MCF 10A (cell line): Measurements from ENCODE around the gene ROBO2. TPM values are rescaled to one million over a fixed set of nuclear protein-coding genes. Genes with fewer than 3 reads are reported as not detected.

Experiments
- BruUV-seq: library from RNA; stranded (reverse); fragments of 400-500 nt; replicated peaks from 2 replicates; lab custom pipeline; 2021; lab: Mats Ljungman, UMichigan
- CTCF ChIA-PET: fragments of 300-600 bp; sonication (Branson Sonifier 250); formaldehyde crosslinking; extraction: SDS; loops from one replicate; lab custom pipeline; 2021; ENCODE audit warnings: antibody characterized with exemption, inconsistent platforms; lab: Yijun Ruan, JAX
- POLR2A ChIA-PET: fragments of 300-600, 350-650 bp; sonication (Branson Sonifier 250); formaldehyde crosslinking; extraction: SDS; loops from one replicate; lab custom pipeline; 2020; ENCODE audit warnings: antibody characterized with exemption, inconsistent platforms; lab: Yijun Ruan, JAX
- DNase-seq: peaks from one replicate; pipeline ENCODE4 v3.0.0-alpha.2; 2018; ENCODE audit not compliant: unreplicated experiment
- H3K27ac Mint-ChIP-seq: one replicate; pipeline ENCODE4 v1.8.0; 2022; ENCODE audit warnings: mild to moderate bottlenecking, low read depth, mixed read lengths; ENCODE audit not compliant: unreplicated experiment
- H3K27me3 Mint-ChIP-seq: one replicate; pipeline ENCODE4 v1.8.0; 2022; ENCODE audit warnings: mixed read lengths; ENCODE audit not compliant: insufficient read depth, unreplicated experiment
- H3K36me3 Mint-ChIP-seq: one replicate; pipeline ENCODE4 v1.8.0; 2022; ENCODE audit warnings: mild to moderate bottlenecking, moderate library complexity, mixed read lengths; ENCODE audit not compliant: insufficient read depth, unreplicated experiment
- H3K4me1 Mint-ChIP-seq: one replicate; pipeline ENCODE4 v1.8.0; 2022; ENCODE audit warnings: mixed read lengths; ENCODE audit not compliant: insufficient read depth, unreplicated experiment
- H3K4me3 Mint-ChIP-seq: one replicate; pipeline ENCODE4 v1.8.0; 2022; ENCODE audit warnings: mild to moderate bottlenecking, moderate library complexity, mixed read lengths; ENCODE audit not compliant: unreplicated experiment
- H3K9me3 Mint-ChIP-seq: one replicate; pipeline ENCODE4 v1.8.0; 2022; ENCODE audit warnings: mixed read lengths; ENCODE audit not compliant: unreplicated experiment
- intact Hi-C: fragments of 100-400 bp; cut with micrococcal nuclease; formaldehyde crosslinking; loops from 2 replicates; pipeline ENCODE4 v1.14.1; 2022
- total RNA-seq: library from RNA; stranded (reverse); gene quantifications from 2 replicates; pipeline ENCODE4 v1.2.3, GENCODE V29; 2022
- TF ChIP-seq, protein P1 (sequence below): fragments of 200-600 bp; IDR thresholded peaks from one replicate; pipeline ENCODE4 v1.8.0; 2022; ENCODE audit warnings: antibody characterized with exemption, mild to moderate bottlenecking; ENCODE audit not compliant: unreplicated experiment

Gene ROBO2
- total RNA-seq, 1 experiment from 2014 or later, result not detected

- no peaks in the 10 kb centered on the region for H3K4me1 Mint-ChIP-seq
- ChIA-PET CTCF (interaction anchor here (0.6 kb wide), 2 partner anchors 9 to 902 kb away, joined by 3 to 5 read pairs; no protein-coding TSS in a partner anchor), POLR2A (no interaction called here)
- peaks cover 94% of the 10 kb centered on the region for H3K27me3 Mint-ChIP-seq
- no TSS peak for BruUV-seq
- H3K27ac Mint-ChIP-seq, result no peak overlapping the region
- intact Hi-C loops, result no loop called here
- H3K4me3 Mint-ChIP-seq, result no peak overlapping the region
- H3K9me3 Mint-ChIP-seq, result no peaks in the 10 kb centered on the region
- no peak for DNase-seq
- TF ChIP-seq, protein P1, sequence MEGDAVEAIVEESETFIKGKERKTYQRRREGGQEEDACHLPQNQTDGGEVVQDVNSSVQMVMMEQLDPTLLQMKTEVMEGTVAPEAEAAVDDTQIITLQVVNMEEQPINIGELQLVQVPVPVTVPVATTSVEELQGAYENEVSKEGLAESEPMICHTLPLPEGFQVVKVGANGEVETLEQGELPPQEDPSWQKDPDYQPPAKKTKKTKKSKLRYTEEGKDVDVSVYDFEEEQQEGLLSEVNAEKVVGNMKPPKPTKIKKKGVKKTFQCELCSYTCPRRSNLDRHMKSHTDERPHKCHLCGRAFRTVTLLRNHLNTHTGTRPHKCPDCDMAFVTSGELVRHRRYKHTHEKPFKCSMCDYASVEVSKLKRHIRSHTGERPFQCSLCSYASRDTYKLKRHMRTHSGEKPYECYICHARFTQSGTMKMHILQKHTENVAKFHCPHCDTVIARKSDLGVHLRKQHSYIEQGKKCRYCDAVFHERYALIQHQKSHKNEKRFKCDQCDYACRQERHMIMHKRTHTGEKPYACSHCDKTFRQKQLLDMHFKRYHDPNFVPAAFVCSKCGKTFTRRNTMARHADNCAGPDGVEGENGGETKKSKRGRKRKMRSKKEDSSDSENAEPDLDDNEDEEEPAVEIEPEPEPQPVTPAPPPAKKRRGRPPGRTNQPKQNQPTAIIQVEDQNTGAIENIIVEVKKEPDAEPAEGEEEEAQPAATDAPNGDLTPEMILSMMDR, result no peak
- peaks cover 6% of the 10 kb centered on the region for H3K36me3 Mint-ChIP-seq
Observed at GRCh38 chr3:77025471-77025870, 14.4 kb upstream of the ROBO2 start.

- peaks cover 6% of the 10 kb centered on the region for H3K36me3 Mint-ChIP-seq
- no peak overlapping the region for H3K27ac Mint-ChIP-seq
- no TSS peak for BruUV-seq
Observed at GRCh38 chr3:77026904-77027634, 12.8 kb upstream of the ROBO2 start.

DNA sequence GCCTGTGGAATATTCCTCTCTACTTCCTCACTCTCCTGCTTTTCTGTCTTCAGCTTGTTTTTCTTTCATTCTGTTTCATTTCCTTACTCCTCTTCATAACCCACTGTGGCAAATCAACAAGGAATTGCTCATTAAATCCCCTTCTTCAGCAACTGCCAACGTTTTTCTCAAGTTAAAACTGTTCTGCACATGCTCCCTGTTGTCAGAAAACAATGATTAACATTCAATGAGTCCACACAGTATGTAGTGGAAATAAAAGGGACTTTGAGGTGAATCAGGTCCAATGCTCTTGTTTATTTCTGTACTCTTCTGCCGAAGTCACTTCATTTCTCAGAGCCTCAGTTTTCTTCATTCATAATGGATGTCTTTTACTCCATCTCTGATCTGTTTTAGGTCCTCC is 11.9 kb upstream of the ROBO2 start:
- Mint-ChIP-seq H3K4me3 (no peak overlapping the region), H3K36me3 (peaks cover 1% of the 10 kb centered on the region), H3K27me3 (peaks cover 86% of the 10 kb centered on the region), H3K27ac (no peak overlapping the region), H3K9me3 (no peaks in the 10 kb centered on the region), H3K4me1 (no peaks in the 10 kb centered on the region)
- BruUV-seq, result no TSS peak
- TF ChIP-seq, protein P1, result no peak
- POLR2A ChIA-PET, result no interaction called here
- CTCF ChIA-PET, result interaction anchor here (0.5 to 1.1 kb wide), 3 partner anchors 11 to 1033 kb away, joined by 3 to 4 read pairs (median 4); no protein-coding TSS in a partner anchor
- intact Hi-C loops, result no loop called here
- DNase-seq, result no peak

More at GRCh38 chr3:77026904-77027634, 12.8 kb upstream of the ROBO2 start:
- Mint-ChIP-seq H3K9me3 (no peaks in the 10 kb centered on the region), H3K27me3 (peaks cover 86% of the 10 kb centered on the region), H3K4me3 (no peak overlapping the region), H3K4me1 (no peaks in the 10 kb centered on the region)
- intact Hi-C loops, result no loop called here
- CTCF ChIA-PET, result interaction anchor here (0.8 kb wide), 1 partner anchor 1034 kb away, joined by 3 read pairs; no protein-coding TSS in a partner anchor
- TF ChIP-seq, protein P1, result no peak
- no peak for DNase-seq
- POLR2A ChIA-PET, result no interaction called here

DNA sequence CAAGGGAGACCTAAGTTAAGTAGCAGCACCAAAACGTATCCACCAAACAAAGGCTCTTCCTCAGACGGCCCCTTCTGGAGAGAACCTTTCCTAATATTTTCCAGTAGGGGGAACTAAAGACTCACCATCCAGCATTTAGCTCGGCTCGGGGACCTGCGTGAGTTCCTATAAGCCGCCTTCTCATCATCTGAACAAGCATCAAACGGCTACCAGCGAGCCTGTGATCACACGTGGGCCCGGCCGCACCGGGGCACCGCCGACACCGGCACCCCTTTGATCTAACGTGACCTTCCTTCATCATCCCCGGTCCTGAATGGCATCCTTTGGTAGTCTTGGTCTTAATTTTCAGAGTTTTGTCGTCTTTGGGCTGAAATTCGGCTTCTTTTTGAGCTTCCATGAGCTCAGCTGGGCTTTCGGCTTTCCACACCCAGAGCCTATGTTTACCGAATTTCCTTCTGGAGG is 1.4 kb upstream of the ROBO2 start:
- Mint-ChIP-seq H3K4me3 (peak overlapping the region; percentile 61), H3K4me1 (peaks cover 10% of the 10 kb centered on the region), H3K9me3 (no peaks in the 10 kb centered on the region), H3K27ac (no peak overlapping the region), H3K36me3 (no peaks in the 10 kb centered on the region), H3K27me3 (peaks cover 90% of the 10 kb centered on the region)
- BruUV-seq, result no TSS peak
- intact Hi-C loops, result loop anchor here (1.0 to 2.0 kb wide), 3 partner anchors 217 to 1607 kb away; no protein-coding TSS in a partner anchor
- TF ChIP-seq, protein P1, result peak; percentile 65
- ChIA-PET CTCF (interaction anchor here (0.6 to 2.9 kb wide), 22 partner anchors 10 to 1994 kb away, joined by 3 to 25 read pairs (median 4); no protein-coding TSS in a partner anchor), POLR2A (interaction anchor here (1.4 kb wide), 1 partner anchor 215 kb away, joined by 4 read pairs; no protein-coding TSS in a partner anchor)
- peak; percentile 79 for DNase-seq
